ENCODE data around the gene GAL3ST2.
"Not testable (repeated sequence)": the region's sequence is repeated elsewhere in the genome, so short reads cannot be mapped to it uniquely, and the experiment has no call there.

The GAL3ST2 gene

GRCh38 chr2:241802421-241803318 is 26.0 kb downstream of the GAL3ST2 start:
- H3K9me3 ChIP-seq (ENCODE audit: insufficient read depth, low read length, severe bottlenecking), result no peaks in the 10 kb centered on the region
- ATAC-seq (ENCODE audit: insufficient read depth, low read depth) (no peak), DNase-seq (no peak)
- no peak overlapping the region for H3K9ac ChIP-seq (ENCODE audit: low read depth, low read length)
- peaks cover 14% of the 10 kb centered on the region for H4K20me1 ChIP-seq (ENCODE audit: insufficient read depth, low read length)
- 0 out of 2 replicates have a peak overlapping the region, but pooled peaks have one; percentile 67 for H3K4me2 ChIP-seq (ENCODE audit: insufficient read depth, low read length)
- no peak overlapping the region for H2AFZ ChIP-seq (ENCODE audit: low read depth, low read length)
- peaks cover 22% of the 10 kb centered on the region for H3K27me3 ChIP-seq (ENCODE audit: insufficient read depth, low read length, poor library complexity)
- no peak overlapping the region for H3K27ac ChIP-seq (ENCODE audit: low read length)
- H3K36me3 ChIP-seq (ENCODE audit: insufficient read depth, low read length), result no peaks in the 10 kb centered on the region
- TF ChIP-seq EZH2 (IDR thresholded peaks at IDR 0.05; ENCODE audit: borderline replicate concordance, low read depth, low read length, severe bottlenecking) (no peak), CTCF (IDR thresholded peaks at IDR 0.05; ENCODE audit: borderline replicate concordance, extremely low read depth, low read length, poor library complexity, severe bottlenecking) (no peak)
- no peaks in the 10 kb centered on the region for H3K79me2 ChIP-seq (ENCODE audit: insufficient read depth, low read length)
- H3K4me3 ChIP-seq (ENCODE audit: low read depth in 1 of 2, low read length in 2 of 2), result no peak overlapping the region
- peaks cover 18% of the 10 kb centered on the region for H3K4me1 ChIP-seq (ENCODE audit: insufficient read depth, low read length)

GRCh38 chr2:241803387-241804325 is 27.0 kb downstream of the GAL3ST2 start:
- ATAC-seq (ENCODE audit: insufficient read depth, low read depth), result peak; percentile 78
- Histone ChIP-seq H3K4me3 (ENCODE audit: low read depth in 1 of 2, low read length in 2 of 2) (peak overlapping the region in 1 of 2 experiments; percentile 50; a peak in 2 of 4 replicates), H3K36me3 (ENCODE audit: insufficient read depth, low read length) (no peaks in the 10 kb centered on the region), H4K20me1 (ENCODE audit: insufficient read depth, low read length) (peaks cover 16% of the 10 kb centered on the region), H3K79me2 (ENCODE audit: insufficient read depth, low read length) (no peaks in the 10 kb centered on the region), H3K27ac (ENCODE audit: low read length) (no peak overlapping the region), H3K4me2 (ENCODE audit: insufficient read depth, low read length) (peak overlapping the region; percentile 67), H3K9ac (ENCODE audit: low read depth, low read length) (peak overlapping the region; percentile 37; the same call in 1 of the 2 replicates), H3K4me1 (ENCODE audit: insufficient read depth, low read length) (peaks cover 18% of the 10 kb centered on the region), H3K9me3 (ENCODE audit: insufficient read depth, low read length, severe bottlenecking) (no peaks in the 10 kb centered on the region), H2AFZ (ENCODE audit: low read depth, low read length) (peak overlapping the region; percentile 36; the same call in 1 of the 2 replicates), H3K27me3 (ENCODE audit: insufficient read depth, low read length, poor library complexity) (peaks cover 22% of the 10 kb centered on the region)
- TF ChIP-seq CTCF (IDR thresholded peaks at IDR 0.05; ENCODE audit: borderline replicate concordance, extremely low read depth, low read length, poor library complexity, severe bottlenecking) (no peak), EZH2 (IDR thresholded peaks at IDR 0.05; ENCODE audit: borderline replicate concordance, low read depth, low read length, severe bottlenecking) (peak; percentile 76)
- peak; percentile 54 for DNase-seq

- TF ChIP-seq CTCF (IDR thresholded peaks at IDR 0.05; ENCODE audit: borderline replicate concordance, extremely low read depth, low read length, poor library complexity, severe bottlenecking) (peak; percentile 24), EZH2 (IDR thresholded peaks at IDR 0.05; ENCODE audit: borderline replicate concordance, low read depth, low read length, severe bottlenecking) (no peak)
- Histone ChIP-seq H3K36me3 (ENCODE audit: insufficient read depth, low read length) (no peaks in the 10 kb centered on the region), H4K20me1 (ENCODE audit: insufficient read depth, low read length) (peaks cover 21% of the 10 kb centered on the region), H3K27ac (ENCODE audit: low read length) (no peak overlapping the region), H3K79me2 (ENCODE audit: insufficient read depth, low read length) (no peaks in the 10 kb centered on the region), H3K9me3 (ENCODE audit: insufficient read depth, low read length, severe bottlenecking) (no peaks in the 10 kb centered on the region), H3K4me1 (ENCODE audit: insufficient read depth, low read length) (peaks cover 18% of the 10 kb centered on the region), H3K27me3 (ENCODE audit: insufficient read depth, low read length, poor library complexity) (peaks cover 22% of the 10 kb centered on the region), H3K4me2 (ENCODE audit: insufficient read depth, low read length) (peak overlapping the region; percentile 67), H2AFZ (ENCODE audit: low read depth, low read length) (no peak overlapping the region), H3K9ac (ENCODE audit: low read depth, low read length) (peak overlapping the region; percentile 37; the same call in 1 of the 2 replicates), H3K4me3 (ENCODE audit: low read depth in 1 of 2, low read length in 2 of 2) (peak overlapping the region in 1 of 2 experiments; percentile 50; a peak in 1 of 4 replicates)
- ATAC-seq (ENCODE audit: insufficient read depth, low read depth), result peak; percentile 44; the same call in 2 of the 3 replicates
- DNase-seq, result no peak
Measured at GRCh38 chr2:241804326-241805229, 28.0 kb downstream of the GAL3ST2 start.

- DNase-seq, result not testable (repeated sequence)
Measured at GRCh38 chr2:241806217-241806616, 29.6 kb downstream of the GAL3ST2 start.

More at GRCh38 chr2:241806217-241806616, 29.6 kb downstream of the GAL3ST2 start:
- not testable (repeated sequence) for H3K36me3 ChIP-seq (ENCODE audit: insufficient read depth, low read length); H2AFZ ChIP-seq (ENCODE audit: low read depth, low read length); H3K4me2 ChIP-seq (ENCODE audit: insufficient read depth, low read length); H3K79me2 ChIP-seq (ENCODE audit: insufficient read depth, low read length); ATAC-seq (ENCODE audit: insufficient read depth, low read depth); H3K9ac ChIP-seq (ENCODE audit: low read depth, low read length); H3K4me3 ChIP-seq (ENCODE audit: low read depth in 1 of 2, low read length in 2 of 2); H3K27ac ChIP-seq (ENCODE audit: low read length); H3K9me3 ChIP-seq (ENCODE audit: insufficient read depth, low read length, severe bottlenecking)
- Histone ChIP-seq H3K4me1 (ENCODE audit: insufficient read depth, low read length) (peaks cover 18% of the 10 kb centered on the region), H3K27me3 (ENCODE audit: insufficient read depth, low read length, poor library complexity) (peaks cover 22% of the 10 kb centered on the region), H4K20me1 (ENCODE audit: insufficient read depth, low read length) (peaks cover 24% of the 10 kb centered on the region)
